Spleen (tissue), 11 donors: ENCODE measurements around the gene HK2. TPM values are rescaled to one million over a fixed set of nuclear protein-coding genes. Genes with fewer than 3 reads are reported as not detected.

ENCODE experiments used
- DNase-seq: peaks from one replicate; pipeline ENCODE4 v3.0.0-alpha.2; 2020
- H3K27ac ChIP-seq, 8 donors: fragments of 200-600 bp; sonication (generic) in 7 of 8; 1 replicate in 4 of 8; 2 replicates in 4 of 8; pipeline versions ENCODE4 v1.5.0 to v1.8.0; 2016 to 2021; ENCODE audit warnings: inconsistent platforms in 4 of 8, mild to moderate bottlenecking in 4 of 8, moderate library complexity in 1 of 8
- H3K27me3 ChIP-seq, 7 donors: fragments of 200-600 bp; sonication (generic) in 6 of 7; replicated peaks in 1 of 7; 1 replicate in 4 of 7; 2 replicates in 3 of 7; pipeline versions ENCODE4 v1.5.0 to v1.8.0; 2016 to 2021; ENCODE audit warnings: inconsistent platforms in 3 of 7, mild to moderate bottlenecking in 1 of 7
- H3K36me3 ChIP-seq, 6 donors: fragments of 200-600 bp; sonication (generic) in 5 of 6; 1 replicate in 4 of 6; 2 replicates in 2 of 6; pipeline versions ENCODE4 v1.5.0 to v1.8.0; 2016 to 2021; ENCODE audit warnings: inconsistent platforms in 2 of 6
- H3K4me1 ChIP-seq, 6 donors: fragments of 200-600 bp; sonication (generic) in 5 of 6; 1 replicate in 3 of 6; 2 replicates in 3 of 6; pipeline versions ENCODE4 v1.5.0 to v1.8.0; 2016 to 2021; ENCODE audit warnings: inconsistent platforms in 3 of 6
- H3K4me3 ChIP-seq, 8 donors: fragments of 200-600 bp; sonication (generic) in 7 of 8; 1 replicate in 4 of 8; 2 replicates in 4 of 8; pipeline versions ENCODE4 v1.5.0 to v1.8.0; 2016 to 2021; ENCODE audit warnings: inconsistent platforms in 4 of 8, mild to moderate bottlenecking in 4 of 8, moderate library complexity in 2 of 8
- H3K9me3 ChIP-seq, 8 donors: fragments of 200-600 bp; sonication (generic) in 7 of 8; 1 replicate in 4 of 8; 2 replicates in 4 of 8; pipeline versions ENCODE4 v1.5.0 to v1.8.0; 2016 to 2021; ENCODE audit warnings: inconsistent platforms in 4 of 8
- POLR2A ChIP-seq, 3 donors: fragments of 450-650 bp; IDR thresholded peaks; one replicate each; pipeline ENCODE4 v1.5.1; 2017; ENCODE audit warnings: antibody characterized with exemption in 3 of 3, mild to moderate bottlenecking in 1 of 3
- POLR2AphosphoS5 ChIP-seq, 3 donors: sonication (generic); formaldehyde crosslinking; IDR thresholded peaks; one replicate each; pipeline ENCODE4 v1.5.1; 2017; ENCODE audit warnings: antibody characterized with exemption in 3 of 3
- whole genome bisulfite sequencing, 5 donors: extraction: QIAGEN DNeasy Blood & Tissue Kit in 3 of 5; methylation state at CpG; one replicate each; pipeline versions ENCODE4 v1.1.5 to v1.1.7; 2013 to 2018; 5-methylcytosine and 5-hydroxymethylcytosine counted together
- intact Hi-C: fragments of 100-400 bp; cut with DNase I; formaldehyde crosslinking; loops from one replicate; pipeline ENCODE4 v1.15.0; 2023; ENCODE audit warnings: low total_unique reads
- polyA plus RNA-seq, 3 donors: library from polyadenylated mRNA; stranded (reverse); fragments of 200-250 nt; gene quantifications; one replicate each; pipeline ENCODE4 v1.2.1, GENCODE V29; 2013
- total RNA-seq, 7 donors: library from RNA; depleted of rRNA in 3 of 7; stranded (reverse); fragments of >200 nt in 3 of 7; fragmentation: NEBNext Ultra II Directional in 4 of 7; extraction: Animal tissue kit (Norgen Biotek cat#: 25700) in 4 of 7; gene quantifications; one replicate each; pipeline versions ENCODE4 v1.1.0 to v1.2.1, GENCODE V29; 2016 to 2021
- TF ChIP-seq, protein P1 (sequence below), 11 experiments: fragments of 200-600 bp in 7 of 11; fragments of 450-650 bp in 4 of 11; sonication (generic) in 4 of 11; IDR thresholded peaks in 8 of 11; conservative IDR thresholded peaks in 3 of 11; 1 replicate in 7 of 11; 2 replicates in 4 of 11; pipeline versions ENCODE4 v1.4.0 to v1.8.0; 2016 to 2021; ENCODE audit warnings: antibody characterized with exemption in 11 of 11, inconsistent platforms in 4 of 11, mild to moderate bottlenecking in 1 of 11
- donor health status: healthy with polysubstance abuse.
- donor health status: DM: no; HTN: no; CAD: no; lungs with moderate emphysema.
- donor health status: DM: no; HTN: no; CAD: no.
- donor health status: Bipolar disorder and iron deficiency.
- donor health status: healthy.
- donor health status: DM: no; HTN: no; CAD: no.
- donor health status: DM: yes; HTN: yes; CAD: no.

The HK2 gene
- total and polyA plus RNA-seq, 10 donors, result 4.8 to 67.8 (median 16.1) TPM

- intact Hi-C loops, result no loop called here
- Histone ChIP-seq H3K9me3 (no peaks in the 10 kb centered on the region), H3K4me1 (peaks cover 38 to 100% (median 83%) of the 10 kb centered on the region in 6 donors), H3K36me3 (no peaks in the 10 kb centered on the region), H3K27ac (peak overlapping the region in 3 of 8 donors; percentile 81 to 93 (median 84)), H3K4me3 (no peak overlapping the region), H3K27me3 (no peaks in the 10 kb centered on the region)
- 88 to 97% (median 90%) methylated on average over 2 of the region's 2 CpGs for WGBS, 5 donors
- no peak for DNase-seq
- TF ChIP-seq, protein P1, sequence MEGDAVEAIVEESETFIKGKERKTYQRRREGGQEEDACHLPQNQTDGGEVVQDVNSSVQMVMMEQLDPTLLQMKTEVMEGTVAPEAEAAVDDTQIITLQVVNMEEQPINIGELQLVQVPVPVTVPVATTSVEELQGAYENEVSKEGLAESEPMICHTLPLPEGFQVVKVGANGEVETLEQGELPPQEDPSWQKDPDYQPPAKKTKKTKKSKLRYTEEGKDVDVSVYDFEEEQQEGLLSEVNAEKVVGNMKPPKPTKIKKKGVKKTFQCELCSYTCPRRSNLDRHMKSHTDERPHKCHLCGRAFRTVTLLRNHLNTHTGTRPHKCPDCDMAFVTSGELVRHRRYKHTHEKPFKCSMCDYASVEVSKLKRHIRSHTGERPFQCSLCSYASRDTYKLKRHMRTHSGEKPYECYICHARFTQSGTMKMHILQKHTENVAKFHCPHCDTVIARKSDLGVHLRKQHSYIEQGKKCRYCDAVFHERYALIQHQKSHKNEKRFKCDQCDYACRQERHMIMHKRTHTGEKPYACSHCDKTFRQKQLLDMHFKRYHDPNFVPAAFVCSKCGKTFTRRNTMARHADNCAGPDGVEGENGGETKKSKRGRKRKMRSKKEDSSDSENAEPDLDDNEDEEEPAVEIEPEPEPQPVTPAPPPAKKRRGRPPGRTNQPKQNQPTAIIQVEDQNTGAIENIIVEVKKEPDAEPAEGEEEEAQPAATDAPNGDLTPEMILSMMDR (IDR thresholded peaks at IDR 0.05 in 8 of 11, conservative IDR thresholded peaks at IDR 0.05 in 3 of 11), result no peak
- TF ChIP-seq POLR2AphosphoS5 (IDR thresholded peaks at IDR 0.05) (no peak), POLR2A (IDR thresholded peaks at IDR 0.05) (no peak)
Observed at GRCh38 chr2:74846481-74846880, 12.6 kb downstream of the HK2 start.

GRCh38 chr2:74847070-74847858, 13.3 kb downstream of the HK2 start:
- TF ChIP-seq POLR2A (IDR thresholded peaks at IDR 0.05), result no peak
- no peak for TF ChIP-seq POLR2AphosphoS5 (IDR thresholded peaks at IDR 0.05)
- TF ChIP-seq, protein P1 (IDR thresholded peaks at IDR 0.05 in 8 of 11, conservative IDR thresholded peaks at IDR 0.05 in 3 of 11), result no peak
- WGBS, 5 donors, result 77 to 92% (median 84%) methylated on average over 10 of the region's 10 CpGs
- Histone ChIP-seq H3K27ac (peak overlapping the region in 5 of 8 donors; percentile 27 to 95 (median 93)), H3K27me3 (no peaks in the 10 kb centered on the region), H3K4me1 (peaks cover 38 to 100% (median 87%) of the 10 kb centered on the region in 6 donors), H3K4me3 (no peak overlapping the region), H3K36me3 (no peaks in the 10 kb centered on the region), H3K9me3 (no peaks in the 10 kb centered on the region)
- DNase-seq, result no peak
- intact Hi-C loops, result no loop called here

GRCh38 chr2:74849228-74849892, 15.4 kb downstream of the HK2 start:
- H3K4me3 ChIP-seq, result peak overlapping the region in 2 of 8 donors; percentile 6 to 54
- peak overlapping the region; percentile 53 to 95 (median 90) for H3K27ac ChIP-seq
- WGBS, 5 donors, result 7 to 15% (median 12%) methylated on average over 8 of the region's 8 CpGs
- peaks cover 25 to 89% (median 74%) of the 10 kb centered on the region in 6 donors for H3K4me1 ChIP-seq
- TF ChIP-seq POLR2A (IDR thresholded peaks at IDR 0.05), result peak in 1 of 3 donors; percentile 14
- TF ChIP-seq, protein P1 (IDR thresholded peaks at IDR 0.05 in 8 of 11, conservative IDR thresholded peaks at IDR 0.05 in 3 of 11), result no peak
- peak; percentile 15 to 77 (median 77) for TF ChIP-seq POLR2AphosphoS5 (IDR thresholded peaks at IDR 0.05)
- H3K27me3 ChIP-seq, result no peaks in the 10 kb centered on the region
- peaks cover 0 to 3% (median under 1%) of the 10 kb centered on the region in 6 donors for H3K36me3 ChIP-seq
- intact Hi-C loops, result no loop called here
- H3K9me3 ChIP-seq, result no peaks in the 10 kb centered on the region
- peak; percentile 91 for DNase-seq
